Measurements from ENCODE around the gene TP53TG3F.
"Not testable (repeated sequence)": the region's sequence is repeated elsewhere in the genome, so short reads cannot be mapped to it uniquely, and the experiment has no call there.

The TP53TG3F gene, protein sequence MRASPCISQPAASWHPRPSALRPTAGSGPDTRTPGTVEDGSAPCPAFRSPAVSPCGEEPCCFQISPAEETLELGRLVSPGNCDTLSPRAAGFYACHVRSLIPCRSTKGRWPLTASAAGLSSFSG

DNA sequence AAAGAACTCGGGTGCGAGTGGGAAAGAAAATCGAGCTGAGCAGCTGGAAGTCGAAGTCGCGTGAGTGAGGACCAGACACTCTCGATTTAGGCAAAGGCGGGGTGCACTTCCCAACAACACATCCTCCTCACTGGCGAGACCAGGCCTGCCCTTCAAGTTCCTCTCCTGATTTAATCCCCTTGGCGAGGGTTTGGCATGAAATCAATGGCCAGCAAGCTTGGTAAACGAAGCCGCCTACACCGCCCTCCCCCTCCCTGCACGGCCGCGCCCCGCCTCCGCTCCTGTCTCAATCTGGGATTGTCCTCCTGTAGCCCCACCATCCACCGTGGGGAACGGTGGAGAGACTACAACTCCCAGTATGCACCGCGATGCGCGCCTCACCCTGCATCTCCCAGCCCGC, at the start of gene TP53TG3F:
TSS of gene TP53TG3F (plus strand) at position 301 of the 400 bp plus-strand sequence. CDS start at position 369, 68 bp downstream.
- not testable (repeated sequence) for DNase-seq

DNA sequence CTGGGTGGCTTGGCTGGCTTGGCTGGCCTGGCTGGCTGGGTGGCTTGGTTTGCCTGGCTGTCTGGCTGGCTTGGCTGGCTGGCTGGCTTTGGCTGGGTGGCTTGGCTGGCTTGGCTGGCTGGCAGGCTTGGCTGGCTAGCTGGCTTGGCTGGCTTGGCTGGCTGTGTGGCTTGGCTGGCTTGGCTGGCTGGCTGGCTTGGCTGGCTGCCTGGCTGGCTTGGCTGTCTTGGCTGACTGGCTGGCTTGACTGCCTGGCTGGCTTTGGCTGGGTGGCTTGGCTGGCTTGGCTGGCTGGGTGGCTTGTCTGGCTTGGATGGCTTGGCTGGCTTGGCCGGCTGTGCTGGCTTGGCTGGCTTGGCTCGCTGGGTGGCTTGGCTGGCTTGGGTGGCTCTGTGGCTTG, 32.2 kb downstream of the TP53TG3F start:
- DNase-seq, result not testable (repeated sequence)

DNA sequence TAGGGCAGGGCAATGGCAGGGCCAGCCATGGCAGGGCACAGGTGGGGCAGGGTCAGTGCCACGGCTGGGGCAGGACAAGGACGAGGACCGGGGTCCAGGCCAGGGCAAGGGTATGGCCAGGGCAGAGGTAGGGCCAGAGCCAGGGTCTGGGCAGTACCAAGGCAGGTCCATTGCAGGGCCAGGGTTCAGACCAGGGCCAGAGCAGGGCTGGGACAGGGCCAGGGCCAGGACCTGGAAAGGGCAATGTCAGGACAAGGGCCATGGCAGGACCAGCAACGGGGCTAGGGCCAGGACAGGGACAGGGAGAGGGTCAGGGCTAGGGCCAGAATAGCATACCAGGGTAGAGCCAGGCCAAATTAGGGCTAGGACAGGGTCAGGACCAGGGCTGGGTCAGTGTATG, 47.8 kb downstream of the TP53TG3F start:
- DNase-seq, result not testable (repeated sequence)

- DNase-seq, result not testable (repeated sequence)
Measured at GRCh38 chr16:33509070-33509469, 49.7 kb downstream of the TP53TG3F start.

DNA sequence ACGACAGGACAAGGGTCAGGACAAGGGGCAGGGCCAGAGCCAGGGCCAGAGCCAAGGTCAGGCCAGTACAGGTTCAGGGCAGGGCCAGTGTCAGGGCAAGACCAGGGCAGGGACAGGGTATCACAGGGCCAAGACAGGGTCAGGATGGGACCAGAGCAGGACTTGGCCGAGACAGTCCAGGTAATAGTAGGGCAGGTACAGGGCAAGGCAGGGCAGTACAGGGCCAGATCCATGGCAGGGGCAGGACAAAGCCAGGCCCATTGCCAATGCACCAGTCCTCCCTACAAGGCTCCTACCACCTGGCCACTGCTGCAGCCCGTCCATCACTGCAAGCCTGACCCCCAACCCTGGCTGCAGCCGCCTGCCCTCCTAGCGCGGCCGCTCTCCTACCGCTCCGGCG, 50.5 kb downstream of the TP53TG3F start:
- not testable (repeated sequence) for DNase-seq
